Activated T-cell treated with anti-CD3 and anti-CD28 coated beads, Interleukin-2, amount 50 U/mL, for 72 hours (primary cell): ENCODE measurements around the gene DNAJA4. TPM values are rescaled to one million over a fixed set of nuclear protein-coding genes. Genes with fewer than 3 reads are reported as not detected.

Experiments
- ATAC-seq, 2 donors: fragments of 150-1000 bp; cut with Tn5 transposase; replicated peaks in 1 of 2; 2 replicates each; pipeline ENCODE4 v1.10.0; 2021; ENCODE audit warnings: moderate library complexity in 2 of 2, mild to moderate bottlenecking in 1 of 2
- DNase-seq, 2 donors: peaks; one replicate each; pipeline ENCODE4 v3.0.0; 2021 to 2022; ENCODE audit warnings: mixed read lengths in 1 of 2
- H3K27ac Mint-ChIP-seq: one replicate; pipeline ENCODE4 v1.8.0; 2022; ENCODE audit warnings: mild to moderate bottlenecking, moderate library complexity, mixed read lengths
- H3K27me3 Mint-ChIP-seq: one replicate; pipeline ENCODE4 v1.8.0; 2022; ENCODE audit warnings: low read depth, mixed read lengths
- H3K36me3 Mint-ChIP-seq, 2 donors: one replicate each; pipeline ENCODE4 v1.8.0; 2022; ENCODE audit warnings: mixed read lengths in 2 of 2, mild to moderate bottlenecking in 1 of 2; ENCODE audit not compliant: insufficient read depth in 2 of 2
- H3K4me1 Mint-ChIP-seq: one replicate; pipeline ENCODE4 v1.8.0; 2022; ENCODE audit warnings: low read depth, mixed read lengths
- H3K4me3 Mint-ChIP-seq, 2 donors: one replicate each; pipeline ENCODE4 v1.8.0; 2022; ENCODE audit warnings: mild to moderate bottlenecking in 2 of 2, mixed read lengths in 2 of 2, moderate library complexity in 2 of 2
- H3K9me3 Mint-ChIP-seq, 2 donors: one replicate each; pipeline ENCODE4 v1.8.0; 2022; ENCODE audit warnings: mixed read lengths in 2 of 2
- total RNA-seq, 2 donors: library from RNA; stranded (reverse); gene quantifications; one replicate each; pipeline ENCODE4 v1.2.3, GENCODE V29; 2022

Gene DNAJA4
- total RNA-seq, 2 donors from 2014 or later = 30.7 to 36.4 TPM

GRCh38 chr15:78251136-78251535 lies 13.2 kb upstream of the DNAJA4 start:
- Mint-ChIP-seq H3K4me1 (no peaks in the 10 kb centered on the region), H3K27me3 (peaks cover 6% of the 10 kb centered on the region), H3K36me3 (no peaks in the 10 kb centered on the region), H3K4me3 (no peak overlapping the region), H3K27ac (no peak overlapping the region), H3K9me3 (no peaks in the 10 kb centered on the region)
- ATAC-seq (no peak), DNase-seq (no peak)

GRCh38 chr15:78255421-78256043 lies 8.8 kb upstream of the DNAJA4 start:
- no peak for DNase-seq
- Mint-ChIP-seq H3K4me3 (no peak overlapping the region), H3K27ac (no peak overlapping the region)

GRCh38 chr15:78256044-78256437 lies 8.3 kb upstream of the DNAJA4 start:
- no peaks in the 10 kb centered on the region for H3K4me1 Mint-ChIP-seq
- DNase-seq = no peak
- H3K4me3 Mint-ChIP-seq = no peak overlapping the region
- ATAC-seq = no peak
- H3K27me3 Mint-ChIP-seq = peaks cover 6% of the 10 kb centered on the region
- no peak overlapping the region for H3K27ac Mint-ChIP-seq
- H3K9me3 Mint-ChIP-seq = no peaks in the 10 kb centered on the region
- no peaks in the 10 kb centered on the region for H3K36me3 Mint-ChIP-seq

More at GRCh38 chr15:78255421-78256043, 8.8 kb upstream of the DNAJA4 start:
- Mint-ChIP-seq H3K27me3 (peaks cover 6% of the 10 kb centered on the region), H3K9me3 (no peaks in the 10 kb centered on the region), H3K36me3 (no peaks in the 10 kb centered on the region), H3K4me1 (no peaks in the 10 kb centered on the region)
- ATAC-seq = no peak

- ATAC-seq (no peak), DNase-seq (no peak)
- H3K4me3 Mint-ChIP-seq = no peak overlapping the region
- H3K9me3 Mint-ChIP-seq = no peaks in the 10 kb centered on the region
- H3K27ac Mint-ChIP-seq = no peak overlapping the region
- H3K4me1 Mint-ChIP-seq = no peaks in the 10 kb centered on the region
- H3K36me3 Mint-ChIP-seq = no peaks in the 10 kb centered on the region
- H3K27me3 Mint-ChIP-seq = no peaks in the 10 kb centered on the region
Observed at GRCh38 chr15:78257681-78258080, 6.7 kb upstream of the DNAJA4 start.

GRCh38 chr15:78259232-78259631 lies 5.1 kb upstream of the DNAJA4 start:
- Mint-ChIP-seq H3K36me3 (no peaks in the 10 kb centered on the region), H3K4me3 (no peak overlapping the region), H3K4me1 (no peaks in the 10 kb centered on the region), H3K9me3 (no peaks in the 10 kb centered on the region), H3K27me3 (no peaks in the 10 kb centered on the region), H3K27ac (no peak overlapping the region)
- ATAC-seq = no peak
- DNase-seq = no peak

GRCh38 chr15:78260489-78260888 lies 3.9 kb upstream of the DNAJA4 start:
- ATAC-seq = no peak
- H3K27ac Mint-ChIP-seq = no peak overlapping the region
- no peak overlapping the region for H3K4me3 Mint-ChIP-seq
- DNase-seq = no peak
- no peaks in the 10 kb centered on the region for H3K9me3 Mint-ChIP-seq
- no peaks in the 10 kb centered on the region for H3K36me3 Mint-ChIP-seq
- H3K27me3 Mint-ChIP-seq = no peaks in the 10 kb centered on the region
- H3K4me1 Mint-ChIP-seq = peaks cover 5% of the 10 kb centered on the region

GRCh38 chr15:78261062-78261461 lies 3.3 kb upstream of the DNAJA4 start:
- no peak for DNase-seq
- Mint-ChIP-seq H3K9me3 (no peaks in the 10 kb centered on the region), H3K27ac (no peak overlapping the region), H3K27me3 (no peaks in the 10 kb centered on the region), H3K36me3 (no peaks in the 10 kb centered on the region), H3K4me3 (no peak overlapping the region), H3K4me1 (peaks cover 11% of the 10 kb centered on the region)
- no peak for ATAC-seq

- ATAC-seq (no peak), DNase-seq (peak in 1 of 2 donors; percentile 3)
- no peaks in the 10 kb centered on the region for H3K36me3 Mint-ChIP-seq
- H3K9me3 Mint-ChIP-seq = no peaks in the 10 kb centered on the region
- H3K4me3 Mint-ChIP-seq = peak overlapping the region; percentile 27 to 71
- H3K27ac Mint-ChIP-seq = peak overlapping the region; percentile 12
- peaks cover 32% of the 10 kb centered on the region for H3K4me1 Mint-ChIP-seq
- H3K27me3 Mint-ChIP-seq = no peaks in the 10 kb centered on the region
Observed at GRCh38 chr15:78263351-78263781, 996 bp upstream of the DNAJA4 start.

GRCh38 chr15:78263907-78264303 lies 457 bp upstream of the DNAJA4 start:
- Mint-ChIP-seq H3K9me3 (no peaks in the 10 kb centered on the region), H3K27me3 (no peaks in the 10 kb centered on the region), H3K27ac (no peak overlapping the region), H3K4me3 (peak overlapping the region; percentile 14 to 71), H3K4me1 (peaks cover 36% of the 10 kb centered on the region), H3K36me3 (no peaks in the 10 kb centered on the region)
- DNase-seq (peak in 1 of 2 donors; percentile 5), ATAC-seq (no peak)

GRCh38 chr15:78265137-78265460 lies 737 bp downstream of the DNAJA4 start:
- H3K4me3 Mint-ChIP-seq = peak overlapping the region; percentile 81 to 95
- no peaks in the 10 kb centered on the region for H3K36me3 Mint-ChIP-seq
- H3K4me1 Mint-ChIP-seq = peaks cover 37% of the 10 kb centered on the region
- H3K27ac Mint-ChIP-seq = peak overlapping the region; percentile 94
- no peaks in the 10 kb centered on the region for H3K9me3 Mint-ChIP-seq
- H3K27me3 Mint-ChIP-seq = no peaks in the 10 kb centered on the region
- ATAC-seq = no peak
- no peak for DNase-seq

GRCh38 chr15:78265752-78266224 lies 1.4 kb downstream of the DNAJA4 start:
- no peaks in the 10 kb centered on the region for H3K9me3 Mint-ChIP-seq
- ATAC-seq (peak; percentile 25 to 46), DNase-seq (peak; percentile 13 to 16)
- peak overlapping the region; percentile 94 for H3K27ac Mint-ChIP-seq
- H3K27me3 Mint-ChIP-seq = no peaks in the 10 kb centered on the region
- H3K4me3 Mint-ChIP-seq = peak overlapping the region; percentile 81 to 95
- no peaks in the 10 kb centered on the region for H3K36me3 Mint-ChIP-seq
- H3K4me1 Mint-ChIP-seq = peaks cover 37% of the 10 kb centered on the region

GRCh38 chr15:78266229-78266628 lies 1.9 kb downstream of the DNAJA4 start:
- peak overlapping the region; percentile 94 for H3K27ac Mint-ChIP-seq
- H3K9me3 Mint-ChIP-seq = no peaks in the 10 kb centered on the region
- H3K36me3 Mint-ChIP-seq = no peaks in the 10 kb centered on the region
- H3K27me3 Mint-ChIP-seq = no peaks in the 10 kb centered on the region
- H3K4me3 Mint-ChIP-seq = peak overlapping the region; percentile 81 to 95
- peaks cover 37% of the 10 kb centered on the region for H3K4me1 Mint-ChIP-seq
- DNase-seq (no peak), ATAC-seq (no peak)

GRCh38 chr15:78266806-78267205 lies 2.4 kb downstream of the DNAJA4 start:
- H3K9me3 Mint-ChIP-seq = no peaks in the 10 kb centered on the region
- no peaks in the 10 kb centered on the region for H3K27me3 Mint-ChIP-seq
- DNase-seq (no peak), ATAC-seq (no peak)
- H3K4me1 Mint-ChIP-seq = peaks cover 37% of the 10 kb centered on the region
- H3K27ac Mint-ChIP-seq = peak overlapping the region; percentile 25
- peak overlapping the region; percentile 37 to 95 for H3K4me3 Mint-ChIP-seq
- no peaks in the 10 kb centered on the region for H3K36me3 Mint-ChIP-seq

- H3K27me3 Mint-ChIP-seq = no peaks in the 10 kb centered on the region
- no peak overlapping the region for H3K27ac Mint-ChIP-seq
- no peaks in the 10 kb centered on the region for H3K9me3 Mint-ChIP-seq
- peaks cover 0 to 2% of the 10 kb centered on the region in 2 donors for H3K36me3 Mint-ChIP-seq
- ATAC-seq (no peak), DNase-seq (no peak)
- peaks cover 14% of the 10 kb centered on the region for H3K4me1 Mint-ChIP-seq
- H3K4me3 Mint-ChIP-seq = no peak overlapping the region
Observed at GRCh38 chr15:78272316-78272715, 8.0 kb downstream of the DNAJA4 start.
